ENCODE measurements around the gene EIF2B5. TPM values are rescaled to one million over a fixed set of nuclear protein-coding genes. Genes with fewer than 3 reads are reported as not detected.
"Not testable (repeated sequence)": the region's sequence is repeated elsewhere in the genome, so short reads cannot be mapped to it uniquely, and the experiment has no call there.

Gene EIF2B5
- total RNA-seq, 2 experiments from 2014 or later = 52.2 to 61.6 TPM

DNA sequence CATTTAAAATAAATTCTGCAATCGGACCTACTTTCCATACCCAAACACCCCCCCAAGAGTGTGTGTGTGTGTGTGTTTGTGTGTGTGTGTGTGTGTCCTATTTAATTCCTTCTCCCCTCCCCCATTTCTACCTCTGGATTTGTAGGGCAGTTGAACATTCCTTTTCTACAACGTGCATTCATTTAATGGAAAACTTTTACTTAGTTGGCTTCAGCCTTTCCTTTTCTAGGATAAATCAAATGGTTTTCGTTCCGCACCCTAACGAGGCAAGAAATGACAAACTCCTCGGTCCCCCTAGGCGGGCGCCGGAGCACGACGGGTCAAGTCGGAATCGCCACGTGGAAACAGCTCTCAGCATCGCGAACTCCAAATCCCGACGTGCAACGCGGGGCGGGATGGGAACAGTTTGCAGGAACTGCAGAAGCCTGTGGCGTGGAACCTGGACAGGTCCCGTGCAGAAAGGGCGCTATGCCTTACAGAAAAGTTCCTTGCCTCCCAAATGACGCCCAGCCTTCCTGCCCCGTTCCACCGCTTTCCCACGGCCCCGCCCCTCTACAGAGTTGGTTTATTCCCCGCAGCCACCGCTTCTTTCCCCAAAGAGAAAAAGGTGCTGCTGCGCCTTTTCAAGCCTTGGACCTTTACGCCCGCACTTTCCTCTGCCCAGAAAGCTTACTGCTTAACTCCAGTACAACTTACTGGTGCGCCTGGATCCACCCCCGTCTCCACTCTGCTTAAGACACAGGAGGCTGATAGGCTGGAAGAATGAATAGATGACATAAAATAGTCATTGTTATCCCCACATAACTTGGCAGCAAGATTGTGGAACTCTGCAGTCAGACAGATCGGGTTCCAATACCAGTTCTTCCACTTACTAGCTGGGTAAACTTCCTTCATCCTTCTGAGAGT is 1.1 kb upstream of the EIF2B5 start:
- CTCF ChIA-PET = interaction anchor here (1.1 to 1.9 kb wide), 4 partner anchors 21 to 116 kb away, joined by 3 to 9 read pairs (median 4); partner anchors contain the start of genes DVL3 and EEF1AKMT4
- H3K27me3 Mint-ChIP-seq = no peaks in the 10 kb centered on the region
- H3K27ac Mint-ChIP-seq = peak overlapping the region; percentile 89
- peak; percentile 13 for ATAC-seq
- H3K4me3 Mint-ChIP-seq = peak overlapping the region; percentile 94
- peak; percentile 63 for DNase-seq
- H3K9me3 Mint-ChIP-seq (ENCODE audit: low read depth) = no peaks in the 10 kb centered on the region
- peaks cover 8% of the 10 kb centered on the region for H3K36me3 Mint-ChIP-seq
- H3K4me1 Mint-ChIP-seq = peaks cover 31% of the 10 kb centered on the region

DNA sequence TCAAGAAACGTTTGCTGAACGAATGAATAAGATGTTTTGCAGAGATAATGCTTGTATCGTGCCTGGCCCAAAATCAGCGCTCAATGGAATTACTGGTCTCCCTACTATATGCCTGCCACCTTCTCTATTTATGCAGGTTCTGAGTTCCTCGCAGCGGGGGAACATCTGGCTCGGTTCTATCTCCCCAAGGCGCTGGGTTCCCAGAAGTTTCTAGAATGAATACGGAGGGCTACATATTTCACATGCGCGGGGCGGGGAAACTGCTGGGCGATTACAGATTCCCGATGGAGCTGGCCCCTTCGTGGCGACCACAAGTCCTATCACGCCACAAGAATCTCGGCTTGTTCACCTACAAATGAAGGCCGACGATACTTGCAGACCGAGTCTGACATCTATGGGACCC is 411 bp upstream of the EIF2B5 start:
- H3K36me3 Mint-ChIP-seq = peaks cover 8% of the 10 kb centered on the region
- peak overlapping the region; percentile 94 for H3K4me3 Mint-ChIP-seq
- H3K4me1 Mint-ChIP-seq = peaks cover 31% of the 10 kb centered on the region
- CTCF ChIA-PET = interaction anchor here (0.7 to 2.3 kb wide), 11 partner anchors 8 to 250 kb away, joined by 3 to 9 read pairs (median 4); partner anchors contain the start of genes ABCC5, DVL3, EEF1AKMT4 and PARL
- H3K27ac Mint-ChIP-seq = peak overlapping the region; percentile 89
- DNase-seq (no peak), ATAC-seq (peak; percentile 20)
- no peaks in the 10 kb centered on the region for H3K9me3 Mint-ChIP-seq (ENCODE audit: low read depth)
- no peaks in the 10 kb centered on the region for H3K27me3 Mint-ChIP-seq

DNA sequence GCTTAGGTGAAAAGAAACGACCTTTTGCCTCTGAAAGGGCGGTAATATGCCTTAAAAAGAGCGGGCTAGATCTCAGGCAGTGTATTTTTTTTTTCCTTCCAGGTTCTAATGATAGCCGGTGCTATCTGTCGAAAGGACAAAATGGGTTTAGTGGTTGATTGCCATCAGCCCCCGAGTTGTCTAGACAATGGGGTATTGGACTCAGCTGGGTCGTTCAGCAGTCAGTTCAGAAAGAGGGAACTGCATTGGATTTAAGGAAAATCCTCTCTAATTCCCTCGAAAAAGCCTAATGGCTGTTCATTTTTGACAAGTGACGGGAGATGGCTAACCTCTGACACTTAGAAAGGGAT is 728 bp downstream of the EIF2B5 start:
- DNase-seq (no peak), ATAC-seq (no peak)

DNA sequence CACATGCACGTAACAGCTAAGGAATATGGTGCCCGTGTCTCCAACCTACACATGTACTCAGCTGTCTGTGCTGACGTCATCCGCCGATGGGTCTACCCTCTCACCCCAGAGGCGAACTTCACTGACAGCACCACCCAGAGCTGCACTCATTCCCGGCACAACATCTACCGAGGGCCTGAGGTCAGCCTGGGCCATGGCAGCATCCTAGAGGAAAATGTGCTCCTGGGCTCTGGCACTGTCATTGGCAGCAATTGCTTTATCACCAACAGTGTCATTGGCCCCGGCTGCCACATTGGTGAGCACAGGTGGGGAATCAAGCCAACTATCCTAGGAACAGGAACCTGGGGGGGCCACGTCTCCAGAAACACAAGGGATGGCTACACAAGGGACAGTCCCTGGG is 5.3 kb downstream of the EIF2B5 start:
- Mint-ChIP-seq H3K4me1 (peaks cover 23% of the 10 kb centered on the region), H3K9me3 (ENCODE audit: low read depth) (no peaks in the 10 kb centered on the region), H3K36me3 (peaks cover 43% of the 10 kb centered on the region), H3K27me3 (no peaks in the 10 kb centered on the region), H3K27ac (no peak overlapping the region), H3K4me3 (no peak overlapping the region)
- CTCF ChIA-PET = no interaction called here
- ATAC-seq (no peak), DNase-seq (no peak)

More for the DNA sequence above, 728 bp downstream of the EIF2B5 start:
- H3K27ac Mint-ChIP-seq = peak overlapping the region; percentile 89
- peaks cover 17% of the 10 kb centered on the region for H3K36me3 Mint-ChIP-seq
- H3K9me3 Mint-ChIP-seq (ENCODE audit: low read depth) = no peaks in the 10 kb centered on the region
- peaks cover 31% of the 10 kb centered on the region for H3K4me1 Mint-ChIP-seq
- peak overlapping the region; percentile 94 for H3K4me3 Mint-ChIP-seq
- CTCF ChIA-PET = interaction anchor here (1.3 to 2.3 kb wide), 5 partner anchors 9 to 252 kb away, joined by 3 to 9 read pairs (median 8); partner anchors contain the start of genes DVL3, EEF1AKMT4 and PARL
- H3K27me3 Mint-ChIP-seq = no peaks in the 10 kb centered on the region

GRCh38 chr3:184142199-184142598 is 7.0 kb downstream of the EIF2B5 start:
- H3K36me3 Mint-ChIP-seq = peaks cover 46% of the 10 kb centered on the region

DNA sequence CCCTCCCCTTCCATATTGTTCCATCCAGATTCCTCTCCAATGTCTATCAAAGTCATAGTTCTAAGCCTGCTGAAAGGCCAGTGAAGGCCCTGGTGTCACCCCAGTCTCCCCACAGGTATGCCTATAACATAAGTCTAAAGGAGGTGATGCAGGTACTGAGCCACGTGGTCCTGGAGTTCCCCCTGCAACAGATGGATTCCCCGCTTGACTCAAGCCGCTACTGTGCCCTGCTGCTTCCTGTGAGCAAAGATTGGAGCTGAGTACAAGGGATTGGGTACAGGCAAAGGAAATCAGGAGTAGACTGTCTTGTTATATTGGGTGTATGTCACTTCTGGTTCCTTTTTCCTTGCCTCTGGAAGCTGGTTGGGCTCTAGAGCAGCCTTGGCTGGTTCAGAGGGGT is 8.2 kb downstream of the EIF2B5 start:
- H3K27ac Mint-ChIP-seq = no peak overlapping the region
- DNase-seq (no peak), ATAC-seq (no peak)
- peaks cover 1% of the 10 kb centered on the region for H3K4me1 Mint-ChIP-seq
- H3K4me3 Mint-ChIP-seq = no peak overlapping the region
- CTCF ChIA-PET = interaction anchor here (3.1 kb wide), 1 partner anchor 107 kb away, joined by 15 read pairs; the partner anchor contains the start of gene EEF1AKMT4
- peaks cover 44% of the 10 kb centered on the region for H3K36me3 Mint-ChIP-seq
- no peaks in the 10 kb centered on the region for H3K9me3 Mint-ChIP-seq (ENCODE audit: low read depth)
- no peaks in the 10 kb centered on the region for H3K27me3 Mint-ChIP-seq

More at GRCh38 chr3:184142199-184142598, 7.0 kb downstream of the EIF2B5 start:
- Mint-ChIP-seq H3K4me3 (no peak overlapping the region), H3K27me3 (no peaks in the 10 kb centered on the region), H3K4me1 (peaks cover 9% of the 10 kb centered on the region), H3K27ac (no peak overlapping the region), H3K9me3 (ENCODE audit: low read depth) (no peaks in the 10 kb centered on the region)
- no peak for ATAC-seq
- CTCF ChIA-PET = no interaction called here
- DNase-seq = no peak

- Mint-ChIP-seq H3K9me3 (ENCODE audit: low read depth) (no peaks in the 10 kb centered on the region), H3K4me1 (peaks cover 1% of the 10 kb centered on the region), H3K4me3 (no peak overlapping the region), H3K36me3 (peaks cover 41% of the 10 kb centered on the region), H3K27me3 (no peaks in the 10 kb centered on the region), H3K27ac (no peak overlapping the region)
- no peak for ATAC-seq
- CTCF ChIA-PET = interaction anchor here (0.7 to 3.1 kb wide), 5 partner anchors 8 to 145 kb away, joined by 3 to 15 read pairs (median 4); partner anchors contain the start of gene EEF1AKMT4
- no peak for DNase-seq
Measured at GRCh38 chr3:184144505-184144904, 9.3 kb downstream of the EIF2B5 start.

DNA sequence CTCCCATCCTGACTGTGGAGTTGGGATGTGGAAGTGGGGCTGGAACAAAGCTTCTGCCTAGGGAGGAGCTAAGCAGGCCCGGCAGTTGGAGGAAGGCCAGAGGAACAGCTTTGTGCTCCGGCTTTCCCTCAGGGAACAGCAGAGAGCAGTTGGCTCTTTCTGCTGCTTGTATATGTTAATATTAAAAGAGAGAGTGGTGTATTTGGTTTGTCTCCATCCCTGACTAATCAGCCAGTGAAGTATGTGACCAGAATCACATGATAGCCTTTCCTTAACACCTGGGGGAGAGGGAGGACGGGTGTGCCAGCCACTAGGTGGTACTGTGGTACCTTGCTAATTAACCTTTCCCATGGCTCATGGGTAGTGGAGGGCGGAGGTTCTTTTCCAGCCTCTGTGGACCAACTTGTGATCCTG is 10.0 kb downstream of the EIF2B5 start:
- Mint-ChIP-seq H3K4me1 (peaks cover 1% of the 10 kb centered on the region), H3K36me3 (peaks cover 38% of the 10 kb centered on the region), H3K9me3 (ENCODE audit: low read depth) (no peaks in the 10 kb centered on the region), H3K27me3 (no peaks in the 10 kb centered on the region), H3K4me3 (no peak overlapping the region), H3K27ac (no peak overlapping the region)
- no peak for DNase-seq
- ATAC-seq = no peak
- CTCF ChIA-PET = interaction anchor here (0.9 to 3.1 kb wide), 4 partner anchors 8 to 144 kb away, joined by 3 to 15 read pairs (median 4); partner anchors contain the start of gene EEF1AKMT4

GRCh38 chr3:184145751-184146270 is 10.7 kb downstream of the EIF2B5 start:
- no peak for ATAC-seq
- no peak overlapping the region for H3K4me3 Mint-ChIP-seq

GRCh38 chr3:184148076-184148475 is 12.9 kb downstream of the EIF2B5 start:
- H3K9me3 Mint-ChIP-seq (ENCODE audit: low read depth) = no peaks in the 10 kb centered on the region
- no peak for ATAC-seq

More at GRCh38 chr3:184145751-184146270, 10.7 kb downstream of the EIF2B5 start:
- Mint-ChIP-seq H3K27ac (no peak overlapping the region), H3K9me3 (ENCODE audit: low read depth) (no peaks in the 10 kb centered on the region), H3K4me1 (peaks cover 1% of the 10 kb centered on the region), H3K27me3 (no peaks in the 10 kb centered on the region), H3K36me3 (peaks cover 32% of the 10 kb centered on the region)
- no peak for DNase-seq
- CTCF ChIA-PET = interaction anchor here (0.8 to 3.1 kb wide), 4 partner anchors 10 to 107 kb away, joined by 3 to 15 read pairs (median 4); partner anchors contain the start of genes DVL3 and EEF1AKMT4

GRCh38 chr3:184149123-184149522 is 14.0 kb downstream of the EIF2B5 start:
- ATAC-seq (no peak), DNase-seq (no peak)
- H3K4me1 Mint-ChIP-seq = peaks cover 6% of the 10 kb centered on the region
- H3K27ac Mint-ChIP-seq = no peak overlapping the region
- no peaks in the 10 kb centered on the region for H3K27me3 Mint-ChIP-seq
- no peak overlapping the region for H3K4me3 Mint-ChIP-seq
- H3K9me3 Mint-ChIP-seq (ENCODE audit: low read depth) = no peaks in the 10 kb centered on the region
- CTCF ChIA-PET = interaction anchor here (0.7 kb wide), 1 partner anchor 134 kb away, joined by 3 read pairs; no protein-coding TSS in a partner anchor
- H3K36me3 Mint-ChIP-seq = peaks cover 11% of the 10 kb centered on the region

More at GRCh38 chr3:184148076-184148475, 12.9 kb downstream of the EIF2B5 start:
- DNase-seq = no peak
- CTCF ChIA-PET = interaction anchor here (1.1 kb wide), 1 partner anchor 130 kb away, joined by 3 read pairs; the partner anchor contains the start of gene ABCC5
- H3K27me3 Mint-ChIP-seq = no peaks in the 10 kb centered on the region
- H3K4me1 Mint-ChIP-seq = peaks cover 4% of the 10 kb centered on the region
- peaks cover 14% of the 10 kb centered on the region for H3K36me3 Mint-ChIP-seq
- H3K4me3 Mint-ChIP-seq = no peak overlapping the region
- H3K27ac Mint-ChIP-seq = no peak overlapping the region

GRCh38 chr3:184149770-184150169 is 14.6 kb downstream of the EIF2B5 start:
- H3K36me3 Mint-ChIP-seq = peaks cover 10% of the 10 kb centered on the region
- not testable (repeated sequence) for H3K27me3 Mint-ChIP-seq

More at GRCh38 chr3:184149770-184150169, 14.6 kb downstream of the EIF2B5 start:
- H3K9me3 Mint-ChIP-seq (ENCODE audit: low read depth); H3K4me1 Mint-ChIP-seq; CTCF ChIA-PET; ATAC-seq; H3K4me3 Mint-ChIP-seq; DNase-seq: not testable (repeated sequence)
- peak overlapping the region; percentile 1 for H3K27ac Mint-ChIP-seq
